Muscle of back (tissue), 11 donors: Measurements from ENCODE around the gene PPP1R12C. TPM values are rescaled to one million over a fixed set of nuclear protein-coding genes. Genes with fewer than 3 reads are reported as not detected.
"Not testable (repeated sequence)": the region's sequence is repeated elsewhere in the genome, so short reads cannot be mapped to it uniquely, and the experiment has no call there.

Source experiments
- DNase-seq, 3 donors: peaks; one replicate each; pipeline versions ENCODE4 v3.0.0 to v3.0.0-alpha.2; 2013
- polyA plus RNA-seq, 10 donors: library from polyadenylated mRNA; unstranded; fragments of 120-200 nt; gene quantifications; one replicate each; pipeline ENCODE4 v1.2.1, GENCODE V29; 2013; ENCODE audit not compliant: insufficient read length in 10 of 10

Gene PPP1R12C
- polyA plus RNA-seq, 10 donors: 49.8 to 104 (median 82.2) TPM

DNA sequence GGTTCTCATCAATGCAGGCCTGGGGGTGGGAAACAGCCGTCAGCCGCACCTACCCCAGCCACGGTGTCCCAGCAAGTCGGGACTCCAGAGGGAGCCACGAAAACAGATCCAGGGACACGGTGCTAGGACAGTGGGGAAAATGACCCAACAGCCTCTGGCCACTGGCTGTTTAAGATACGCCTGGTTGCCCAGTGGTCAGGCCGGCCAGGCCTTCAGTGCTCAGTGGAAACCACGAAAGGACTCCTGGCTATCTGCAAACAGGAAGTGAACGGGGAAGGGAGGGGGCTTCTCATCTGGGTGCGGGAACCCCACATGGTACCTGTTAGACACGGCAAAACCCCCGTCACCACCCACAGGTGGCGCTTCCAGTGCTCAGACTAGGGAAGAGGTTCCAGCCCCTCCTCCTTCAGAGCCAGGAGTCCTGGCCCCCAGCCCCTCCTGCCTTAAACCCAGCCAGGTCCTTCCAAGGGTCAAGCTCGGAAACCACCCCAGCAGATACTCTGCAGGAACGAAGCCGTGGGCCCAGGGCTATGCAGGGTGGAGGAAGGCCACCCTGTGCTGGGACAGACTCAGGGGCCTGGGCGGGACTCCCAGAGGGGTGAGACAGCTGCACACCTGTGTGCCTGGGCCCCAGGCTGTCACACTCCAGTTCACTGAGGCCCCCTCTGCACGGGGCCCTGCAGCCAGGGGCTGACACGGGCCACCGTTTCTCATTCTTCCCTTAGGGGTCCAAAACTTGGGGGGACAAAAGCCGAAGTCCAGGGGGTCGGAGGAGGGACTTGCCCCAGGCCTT lies 4.5 kb downstream of the PPP1R12C start:
- no peak for DNase-seq

DNA sequence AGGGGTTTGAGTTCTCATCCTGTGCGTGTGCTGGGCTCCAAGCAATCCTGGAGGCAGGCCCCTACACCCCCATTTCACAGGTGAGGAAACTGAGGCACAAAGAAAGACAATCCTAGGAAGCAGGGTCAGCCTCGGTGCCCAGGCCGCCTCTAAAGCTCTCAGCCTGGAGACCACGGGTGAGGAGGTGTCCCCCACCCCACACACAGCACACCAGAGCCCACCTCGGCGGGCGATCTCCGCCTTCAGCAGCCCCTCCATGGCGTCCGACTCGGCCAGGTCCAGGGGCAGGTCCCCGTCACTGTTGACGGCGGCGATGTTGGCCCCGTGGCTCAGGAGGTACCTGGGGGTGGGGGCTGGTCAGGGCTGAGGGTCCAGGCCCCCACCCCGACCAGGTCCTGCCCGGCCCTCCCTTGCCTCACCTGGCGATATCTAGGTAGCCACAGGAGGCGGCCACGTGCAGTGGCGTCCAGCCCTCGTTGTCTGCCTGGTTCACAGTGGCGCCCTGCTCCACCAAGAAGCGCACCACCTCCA lies 5.1 kb downstream of the PPP1R12C start:
- no peak for DNase-seq

DNA sequence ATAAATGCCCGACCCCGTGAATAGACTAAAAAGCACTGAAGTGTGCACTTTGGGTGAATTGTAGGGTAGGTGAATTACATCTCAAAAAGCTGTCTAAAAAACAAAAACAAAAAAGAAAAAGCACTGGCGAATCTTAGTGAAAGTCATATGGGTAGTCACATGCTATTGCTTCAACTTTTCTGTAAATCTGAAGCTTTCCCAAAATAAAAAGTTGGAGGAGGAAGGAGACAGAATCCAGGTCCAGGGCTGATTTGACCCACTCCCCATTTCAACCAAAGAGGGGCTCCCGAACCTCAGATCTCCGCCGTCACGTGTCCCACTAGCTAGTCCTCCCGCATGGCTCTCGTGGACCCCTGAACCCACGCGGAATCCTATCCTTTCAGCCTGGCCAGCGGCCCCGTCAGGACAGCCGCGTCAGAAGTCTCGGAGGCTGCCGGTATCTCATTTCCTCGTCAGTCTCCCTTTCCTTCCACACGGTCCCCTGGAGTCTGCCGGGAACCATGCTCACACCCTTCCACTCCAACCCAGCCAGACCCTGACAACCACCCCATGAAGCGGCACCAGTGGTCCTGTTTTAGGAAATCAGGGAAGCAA lies 6.1 kb downstream of the PPP1R12C start:
- peak in 1 of 3 donors; percentile 33 for DNase-seq

DNA sequence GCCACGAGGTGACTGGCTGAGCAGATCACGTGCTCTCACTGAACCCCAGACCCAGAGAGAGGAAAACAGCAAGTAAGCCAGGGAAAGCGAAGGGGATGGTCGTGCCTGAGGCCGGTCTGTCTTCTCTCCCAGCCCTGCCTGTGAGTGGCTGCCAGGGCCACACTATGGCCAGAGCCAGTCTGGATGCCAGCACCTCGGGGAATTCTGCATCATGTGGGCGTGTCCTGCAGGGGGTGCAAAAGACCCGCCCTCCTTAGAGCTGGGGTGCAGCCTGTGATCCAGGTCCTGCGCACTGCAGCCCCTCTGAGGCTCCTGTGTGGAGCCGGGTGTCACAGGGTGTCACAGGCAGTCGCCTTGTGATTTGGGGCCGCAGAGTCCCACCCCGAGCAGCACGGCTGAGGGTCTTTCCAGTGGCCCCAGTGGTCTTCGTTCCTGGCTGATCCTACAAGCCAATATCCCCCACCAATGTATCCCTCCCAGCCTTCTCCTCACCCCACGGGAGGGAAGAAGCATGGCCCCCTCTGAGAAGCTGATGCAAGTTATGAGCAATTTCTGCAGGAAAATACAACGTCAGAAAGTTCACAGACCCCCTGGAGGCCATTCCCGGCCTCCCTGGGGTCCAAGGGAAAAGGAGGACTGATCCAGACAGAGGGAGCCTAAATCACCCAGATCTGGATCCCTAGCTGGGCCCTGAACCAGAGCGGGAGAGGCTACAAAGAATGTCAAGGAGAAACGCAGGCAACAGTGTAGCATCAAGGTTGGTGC lies 7.7 kb downstream of the PPP1R12C start:
- DNase-seq: peak in 1 of 3 donors; percentile 11

DNA sequence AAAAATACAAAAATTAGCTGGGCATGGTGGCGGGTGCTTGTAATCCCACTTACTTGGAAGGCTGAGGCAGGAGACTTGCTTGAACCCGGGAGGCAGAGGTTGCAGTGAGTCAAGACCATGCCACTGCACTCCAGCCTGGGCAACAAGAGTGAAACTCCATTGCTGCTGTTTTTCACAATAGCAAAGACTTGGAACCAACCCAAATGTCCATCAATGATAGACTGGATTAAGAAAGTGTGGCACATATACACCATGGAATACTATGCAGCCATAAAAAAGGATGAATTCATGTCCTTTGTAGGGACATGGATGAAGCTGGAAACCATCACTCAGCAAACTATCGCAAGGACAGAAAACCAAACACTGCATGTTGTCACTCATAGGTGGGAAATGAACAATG lies 10.2 kb downstream of the PPP1R12C start:
- not testable (repeated sequence) for DNase-seq

DNA sequence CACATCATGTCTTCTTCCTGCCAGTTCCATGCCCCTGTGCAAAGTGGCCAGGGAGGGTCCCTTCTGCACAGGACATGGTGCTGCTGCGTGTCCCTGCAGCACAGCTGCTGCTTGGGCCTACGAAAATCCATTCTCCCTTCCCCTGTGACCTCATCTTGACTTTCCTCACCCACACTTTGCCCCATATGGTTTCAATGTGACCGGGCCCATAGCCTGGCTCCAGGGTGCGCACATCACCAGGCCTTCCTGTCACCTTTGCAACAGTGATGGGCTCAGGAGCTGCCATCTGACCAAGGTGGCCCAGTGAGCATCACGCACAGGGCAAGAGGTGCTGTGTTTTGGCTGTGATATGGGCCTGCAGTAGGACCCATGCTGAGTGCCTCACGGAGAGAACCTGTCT lies 10.8 kb downstream of the PPP1R12C start:
- DNase-seq: peak in 1 of 3 donors; percentile 4

DNA sequence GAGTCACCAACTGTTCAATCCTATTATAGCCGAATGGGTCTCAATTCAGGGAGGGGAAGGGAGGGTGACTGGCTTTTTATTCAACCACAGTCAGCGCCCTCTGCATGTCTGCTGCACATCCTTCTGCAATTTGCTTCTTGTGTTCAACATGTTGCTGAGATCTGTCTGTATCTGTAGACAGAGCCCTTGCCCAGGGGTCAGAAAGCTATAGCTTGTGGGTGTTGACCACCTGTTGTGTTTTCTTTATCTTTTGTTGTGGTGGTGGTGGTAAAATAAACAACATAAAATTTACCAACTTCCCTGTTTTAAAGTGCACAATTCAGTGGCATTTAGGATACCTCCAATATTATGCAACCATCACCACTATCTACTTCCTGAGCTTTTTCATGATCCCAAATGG lies 12.2 kb downstream of the PPP1R12C start:
- no peak for DNase-seq

DNA sequence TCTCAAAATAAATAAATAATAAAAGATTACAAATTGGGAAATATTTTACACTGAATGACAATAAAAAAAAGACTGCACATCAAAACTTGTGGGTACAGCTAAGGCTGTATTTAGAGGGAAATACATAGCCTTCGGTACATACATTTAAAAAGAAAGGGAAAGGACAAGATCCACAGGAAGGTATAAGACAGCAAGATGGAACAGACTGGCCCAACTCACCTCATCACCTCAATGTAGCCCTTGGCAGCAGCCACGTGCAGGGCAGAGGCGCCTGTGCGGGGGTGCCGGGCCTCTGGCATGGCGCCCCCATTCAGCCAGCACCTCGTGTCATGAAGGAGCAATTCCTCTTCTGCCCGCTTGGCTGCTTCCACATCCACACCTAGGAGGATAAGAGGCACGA lies 14.2 kb downstream of the PPP1R12C start:
- no peak for DNase-seq

DNA sequence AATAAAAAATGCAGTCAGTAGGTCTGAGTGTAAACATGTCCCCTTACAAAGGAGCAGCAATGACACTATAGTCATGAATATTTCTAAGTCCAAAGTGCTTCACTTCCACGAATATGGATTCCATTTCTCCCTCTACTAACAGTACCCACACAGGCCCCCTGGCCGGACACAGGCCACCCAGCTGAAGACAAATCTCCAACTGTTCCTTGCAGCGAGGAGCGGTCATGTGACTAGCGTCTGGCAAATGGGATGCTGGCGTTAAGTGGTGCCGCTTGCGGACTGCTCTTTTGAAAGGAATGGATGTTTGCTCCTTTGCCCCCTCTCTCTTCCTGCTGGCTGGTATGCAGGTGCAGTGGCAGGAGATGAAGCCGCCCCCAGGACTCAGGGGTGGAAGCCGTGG lies 16.2 kb downstream of the PPP1R12C start:
- DNase-seq: no peak

DNA sequence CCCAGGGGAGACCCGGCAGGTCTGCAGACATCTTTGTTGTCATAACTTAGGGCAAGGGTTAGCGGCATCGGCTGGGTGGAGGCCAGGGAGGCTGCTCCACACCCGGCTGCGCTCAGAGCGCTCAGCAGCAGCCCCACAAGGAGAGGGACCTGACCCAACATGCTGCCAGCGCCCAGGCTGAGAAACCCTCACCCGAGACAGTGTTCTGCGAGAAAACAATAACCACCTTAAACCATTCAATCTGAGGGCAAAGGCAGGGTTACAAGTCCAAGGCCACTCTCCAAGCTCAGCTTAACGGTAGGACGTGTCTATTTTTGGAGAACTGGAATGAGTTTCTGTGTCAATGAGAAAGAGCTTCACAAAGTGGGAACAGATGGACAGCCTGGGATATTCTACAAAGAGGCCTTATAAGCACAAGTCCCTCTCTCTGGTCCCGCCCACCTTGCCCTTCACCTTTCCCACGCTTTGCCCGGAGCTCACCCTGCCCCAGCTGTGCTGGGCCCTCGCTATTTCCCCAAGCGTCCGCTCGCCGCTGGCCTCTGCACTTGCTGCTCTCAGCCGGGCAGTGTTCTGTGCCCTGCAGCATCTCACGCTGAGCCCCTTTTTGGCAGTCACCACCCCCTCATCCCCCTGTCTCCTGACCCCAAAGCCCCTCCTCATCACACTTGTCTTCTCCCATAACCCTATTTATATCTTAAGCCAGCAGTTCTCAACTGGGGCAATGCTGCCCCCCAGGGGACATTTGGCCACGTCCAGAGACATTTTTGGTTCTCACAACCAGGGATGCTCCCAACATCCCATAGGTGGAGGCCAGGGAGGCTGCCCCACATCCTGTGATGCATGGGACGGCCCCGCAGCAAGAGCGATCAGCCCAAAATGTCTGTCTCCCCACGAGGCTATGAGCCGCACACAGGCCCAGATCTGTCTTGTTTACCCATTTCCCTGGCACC lies 17.6 kb downstream of the PPP1R12C start:
- no peak for DNase-seq

DNA sequence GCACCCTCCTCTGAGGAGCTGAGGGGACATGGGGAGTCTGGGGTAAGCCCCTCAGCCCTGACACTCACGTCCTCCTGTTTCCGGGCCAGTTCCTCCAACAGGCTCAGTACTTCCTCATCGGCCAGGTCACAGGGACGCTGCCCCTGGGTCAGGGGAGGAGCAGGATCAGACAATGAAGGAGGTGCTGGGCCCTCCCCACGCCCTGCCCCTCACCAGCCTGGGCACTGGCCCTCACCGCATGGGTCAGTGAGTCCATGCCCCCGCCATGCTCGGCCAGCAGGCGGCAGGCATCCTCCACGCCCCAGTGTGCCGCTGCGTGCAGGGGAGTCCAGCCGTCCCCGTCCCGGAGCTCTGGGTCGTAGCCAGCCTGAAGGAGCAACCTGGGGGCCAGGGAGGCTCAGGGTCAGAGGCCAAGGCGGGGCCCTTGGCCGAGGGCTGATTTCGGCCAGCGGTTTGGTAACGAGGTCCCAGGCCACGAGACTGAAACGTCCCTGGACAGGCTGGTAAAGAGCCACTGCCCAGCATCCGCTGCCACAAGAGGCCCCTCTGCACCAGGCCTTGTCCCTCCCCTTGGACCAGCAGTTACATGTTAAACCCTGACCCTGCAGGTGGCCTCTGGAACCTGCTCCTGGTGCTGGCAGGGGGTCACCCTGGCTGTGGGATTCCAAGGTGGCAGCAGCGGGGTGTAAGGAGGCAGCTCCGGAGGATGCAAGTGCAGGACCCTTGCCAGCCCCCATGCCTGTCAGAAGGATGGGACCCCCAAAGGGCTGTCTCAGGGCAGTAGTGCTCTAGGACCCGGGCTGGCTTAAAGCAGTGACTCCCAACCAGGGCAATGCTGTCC lies 18.5 kb downstream of the PPP1R12C start:
- DNase-seq: no peak

DNA sequence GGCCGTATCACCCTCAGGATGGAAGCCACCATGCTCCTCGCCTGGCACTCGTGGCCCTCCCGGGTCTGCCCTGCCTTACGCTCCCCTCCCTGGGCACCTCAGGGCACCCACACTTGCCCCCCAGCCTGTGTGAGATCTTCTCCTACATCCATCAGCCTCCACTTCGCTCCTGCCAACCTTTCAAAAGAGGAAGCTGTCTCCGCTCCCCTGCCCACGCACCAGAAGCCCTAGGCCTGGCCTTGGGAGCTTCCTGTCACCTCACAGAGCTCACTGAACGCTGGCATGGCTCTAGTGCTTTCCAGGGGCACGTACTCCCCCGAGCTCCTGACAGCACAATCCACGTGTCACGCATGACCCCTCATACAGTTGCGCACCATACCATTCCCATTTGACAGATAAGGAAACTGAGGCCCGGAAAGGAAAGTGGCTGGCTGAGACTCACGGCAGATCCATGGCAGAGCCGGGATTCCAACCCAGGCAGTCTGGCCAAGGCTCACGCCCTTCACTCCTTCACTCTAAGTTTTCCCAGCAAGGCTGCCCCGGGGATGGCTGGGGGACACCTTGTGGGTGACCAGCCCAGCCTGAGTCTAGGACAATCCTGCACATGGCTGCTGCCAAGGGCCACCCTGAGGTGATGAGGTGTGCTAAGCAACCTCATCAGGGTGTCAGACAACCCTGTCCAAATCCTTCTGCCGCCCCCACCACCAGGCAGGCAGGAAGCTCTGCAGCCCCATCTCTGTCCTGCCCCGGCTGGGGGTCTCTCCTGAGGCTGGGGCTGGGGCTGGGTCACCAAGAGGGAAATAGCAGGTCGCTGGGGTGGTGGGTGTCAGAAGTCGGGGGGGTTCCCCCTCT lies 19.3 kb downstream of the PPP1R12C start:
- DNase-seq: no peak

DNA sequence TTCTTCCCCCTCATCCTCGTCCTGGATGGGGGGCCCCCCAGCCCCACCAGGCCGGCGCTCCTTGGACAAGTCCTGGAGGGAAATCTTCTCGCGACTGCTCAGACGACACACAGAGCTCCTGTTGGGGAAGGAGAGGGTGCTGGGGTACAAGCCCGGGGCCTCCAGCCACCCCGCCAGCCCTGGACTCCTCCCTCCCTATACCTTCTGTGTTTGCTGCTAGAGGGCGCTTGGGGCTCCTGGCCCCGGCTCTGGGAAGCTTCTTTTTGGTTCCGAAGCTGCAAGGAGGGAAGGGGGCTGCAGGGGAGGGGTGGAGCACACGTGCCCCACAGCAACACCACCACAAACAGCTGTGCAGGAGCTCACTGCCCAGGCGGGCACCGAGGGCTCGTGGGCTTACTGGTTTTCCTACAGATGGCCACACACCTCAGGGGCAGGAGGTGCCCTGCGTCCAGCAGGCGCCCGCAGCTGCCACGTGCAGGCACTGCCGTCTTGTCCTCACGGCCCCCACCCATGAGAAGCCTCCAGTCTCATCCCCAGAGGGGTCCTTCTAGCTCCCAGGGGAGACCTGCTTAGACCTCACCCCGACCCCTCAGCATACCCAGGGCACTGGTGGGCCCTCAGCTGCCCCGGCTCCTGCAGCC lies 21.3 kb downstream of the PPP1R12C start:
- no peak for DNase-seq

DNA sequence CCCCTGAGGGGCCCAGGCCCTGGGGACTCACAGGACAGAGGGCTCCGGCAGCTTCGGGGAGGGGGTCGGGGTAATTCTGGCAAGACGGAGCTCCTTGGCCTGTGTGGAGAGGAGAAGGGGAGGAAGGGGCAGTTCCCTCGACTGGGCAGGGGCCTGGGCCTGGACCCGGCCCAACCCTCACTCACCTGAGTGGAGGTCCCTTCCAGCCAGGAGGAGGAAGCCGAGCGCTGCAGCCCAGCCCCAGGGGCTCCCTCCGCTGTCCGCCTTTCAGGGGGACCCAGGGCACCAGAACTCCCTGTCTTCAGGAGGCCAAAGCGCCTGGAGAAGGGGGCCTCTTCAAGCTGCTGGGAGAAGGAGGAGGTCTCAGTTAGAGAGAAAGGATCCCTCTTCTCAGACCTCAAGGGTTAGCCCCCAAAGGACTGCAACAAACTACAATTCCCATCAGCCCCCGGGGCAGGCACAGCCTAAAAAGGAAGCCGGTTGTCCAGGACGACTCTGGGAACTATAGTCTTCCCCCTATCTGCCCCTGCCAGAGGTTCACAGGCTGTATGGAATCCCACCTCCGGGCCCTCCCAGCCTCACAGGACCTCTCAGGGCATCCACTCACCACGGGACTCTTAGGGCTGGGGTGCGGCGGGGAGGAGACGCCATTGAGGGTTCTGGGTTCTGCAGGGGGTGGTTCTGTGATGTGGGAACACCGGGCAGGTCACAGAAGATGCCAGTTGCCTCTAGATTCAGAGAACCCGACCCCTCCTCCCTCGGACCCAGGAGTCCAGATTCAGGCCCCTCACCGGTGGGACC lies 22.0 kb downstream of the PPP1R12C start:
- no peak for DNase-seq

DNA sequence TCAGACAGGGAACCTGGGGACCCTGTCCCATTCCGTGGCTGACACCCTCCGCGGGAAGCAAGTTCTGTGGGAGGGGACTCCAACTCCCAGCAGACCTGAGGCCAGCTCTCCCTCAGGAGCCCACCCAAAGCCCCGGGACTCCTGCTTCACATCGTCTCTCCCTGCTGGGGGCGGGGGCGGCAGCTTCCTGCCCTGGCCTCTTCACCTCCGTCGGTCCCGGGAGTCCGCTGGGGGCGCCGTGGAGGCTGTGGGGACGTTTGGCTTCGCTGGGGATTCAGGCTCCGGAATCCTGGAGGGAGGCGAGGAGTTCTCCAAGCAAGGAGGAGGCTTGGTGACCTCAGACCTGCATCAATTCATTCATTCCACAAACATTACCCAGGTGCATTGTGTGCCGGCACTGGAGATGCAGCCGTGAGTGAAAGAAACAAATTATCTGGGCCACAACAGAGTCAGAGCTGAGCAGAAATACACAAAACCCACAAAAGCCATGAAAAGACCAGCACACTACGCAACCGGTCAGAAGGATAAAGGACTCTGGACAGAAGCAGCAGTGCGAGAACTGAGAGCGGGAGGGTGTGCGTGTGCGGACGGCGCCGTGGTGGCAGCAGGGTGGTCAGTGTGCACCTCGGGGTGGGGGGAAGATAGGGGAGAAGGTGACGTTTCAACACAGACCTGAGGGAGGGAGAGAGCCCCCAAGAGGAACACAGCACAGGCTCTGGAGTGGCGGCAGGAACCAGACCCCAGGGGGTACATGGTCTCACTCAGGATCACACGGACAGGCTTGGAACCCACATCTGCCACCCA lies 22.8 kb downstream of the PPP1R12C start:
- DNase-seq: no peak

DNA sequence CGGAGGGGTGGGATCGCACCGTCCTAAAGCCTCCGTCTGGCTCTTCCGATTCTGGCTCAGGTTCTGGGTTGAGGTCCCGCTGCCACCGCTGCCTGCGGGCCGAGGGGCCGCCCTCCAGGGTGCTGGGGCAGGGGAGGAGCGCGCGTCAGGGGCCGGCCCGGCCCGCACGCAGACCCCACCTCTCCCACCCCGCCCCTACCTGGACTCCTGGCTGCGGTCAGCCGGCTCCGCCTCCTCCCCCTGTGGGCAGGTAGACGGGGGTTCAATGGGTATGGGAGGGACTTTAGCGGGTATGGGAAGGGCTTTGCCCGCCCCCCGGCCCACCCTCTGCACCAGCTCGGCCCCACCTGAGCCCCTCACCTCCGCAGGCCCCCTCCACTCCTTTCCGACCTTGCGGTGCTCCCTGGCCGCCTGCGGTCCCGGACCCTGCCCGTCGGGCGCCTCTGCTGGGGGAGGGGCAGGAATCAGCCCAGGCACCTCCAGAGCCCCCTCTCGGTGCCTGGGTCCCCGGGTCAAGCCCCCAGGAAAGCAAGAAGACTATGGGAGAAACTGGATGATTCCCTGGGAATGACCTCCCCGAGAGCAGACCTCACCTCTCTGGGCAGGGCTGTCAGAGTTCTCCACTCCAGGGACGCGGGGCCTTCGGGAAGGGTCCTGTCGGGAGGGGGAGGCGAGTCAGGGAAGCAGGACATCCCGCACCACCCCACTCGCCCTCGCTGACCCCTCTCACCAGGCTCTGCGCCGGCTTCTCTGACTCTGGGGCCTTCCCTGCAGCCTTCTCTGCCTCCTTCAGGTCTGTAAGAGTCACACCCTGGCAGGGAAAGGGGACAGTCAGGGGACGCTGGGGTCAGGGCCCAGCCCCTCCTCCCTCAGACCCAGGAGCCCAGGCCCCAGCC lies 24.8 kb downstream of the PPP1R12C start:
- no peak for DNase-seq
